Measurements from ENCODE around the gene KRI1.

The KRI1 gene

GRCh38 chr19:10602330-10603083 is 36.7 kb upstream of the KRI1 start:
- no peak for TF ChIP-seq CTCF (IDR thresholded peaks at IDR 0.05)

GRCh38 chr19:10601999-10602329 is 36.2 kb upstream of the KRI1 start:
- no peak for TF ChIP-seq CTCF (IDR thresholded peaks at IDR 0.05)

DNA sequence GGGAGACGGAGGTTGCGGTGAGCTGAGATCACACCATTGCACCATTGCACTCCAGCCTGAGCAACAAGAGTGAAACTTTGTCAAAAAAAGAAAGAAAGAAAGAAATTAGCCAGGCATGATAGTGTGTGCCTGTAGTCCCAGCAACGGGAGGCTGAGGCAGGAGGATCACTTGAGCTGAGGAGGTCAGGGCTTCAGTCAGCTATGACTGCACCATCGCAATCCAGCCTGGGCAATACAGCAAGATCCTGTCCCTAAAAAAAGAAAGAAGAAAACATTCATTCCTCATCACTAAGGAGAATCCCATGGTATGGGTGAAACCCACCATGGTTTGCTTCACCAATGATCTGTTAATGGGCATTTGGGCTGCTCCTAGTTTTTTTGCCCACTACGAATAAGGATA is 34.3 kb upstream of the KRI1 start:
- TF ChIP-seq CTCF (IDR thresholded peaks at IDR 0.05): no peak

GRCh38 chr19:10593820-10594637 is 28.2 kb upstream of the KRI1 start:
- no peak for TF ChIP-seq CTCF (IDR thresholded peaks at IDR 0.05)

GRCh38 chr19:10593148-10593547 is 27.3 kb upstream of the KRI1 start:
- TF ChIP-seq CTCF (IDR thresholded peaks at IDR 0.05): no peak

DNA sequence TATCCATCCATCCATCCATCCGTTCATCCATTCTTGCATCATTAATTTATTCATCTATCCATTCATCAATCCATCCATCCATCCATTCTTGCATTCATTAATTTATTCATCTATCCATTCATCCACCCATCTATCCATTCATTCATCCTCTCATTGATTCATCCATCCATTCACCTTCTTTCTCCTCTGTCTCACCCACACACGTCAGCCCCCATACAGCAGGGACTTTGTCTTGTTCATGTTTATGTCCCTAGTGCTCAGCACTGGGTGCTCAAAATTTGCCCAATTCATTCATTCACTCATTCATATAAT is 22.0 kb upstream of the KRI1 start:
- TF ChIP-seq CTCF (IDR thresholded peaks at IDR 0.05): no peak

DNA sequence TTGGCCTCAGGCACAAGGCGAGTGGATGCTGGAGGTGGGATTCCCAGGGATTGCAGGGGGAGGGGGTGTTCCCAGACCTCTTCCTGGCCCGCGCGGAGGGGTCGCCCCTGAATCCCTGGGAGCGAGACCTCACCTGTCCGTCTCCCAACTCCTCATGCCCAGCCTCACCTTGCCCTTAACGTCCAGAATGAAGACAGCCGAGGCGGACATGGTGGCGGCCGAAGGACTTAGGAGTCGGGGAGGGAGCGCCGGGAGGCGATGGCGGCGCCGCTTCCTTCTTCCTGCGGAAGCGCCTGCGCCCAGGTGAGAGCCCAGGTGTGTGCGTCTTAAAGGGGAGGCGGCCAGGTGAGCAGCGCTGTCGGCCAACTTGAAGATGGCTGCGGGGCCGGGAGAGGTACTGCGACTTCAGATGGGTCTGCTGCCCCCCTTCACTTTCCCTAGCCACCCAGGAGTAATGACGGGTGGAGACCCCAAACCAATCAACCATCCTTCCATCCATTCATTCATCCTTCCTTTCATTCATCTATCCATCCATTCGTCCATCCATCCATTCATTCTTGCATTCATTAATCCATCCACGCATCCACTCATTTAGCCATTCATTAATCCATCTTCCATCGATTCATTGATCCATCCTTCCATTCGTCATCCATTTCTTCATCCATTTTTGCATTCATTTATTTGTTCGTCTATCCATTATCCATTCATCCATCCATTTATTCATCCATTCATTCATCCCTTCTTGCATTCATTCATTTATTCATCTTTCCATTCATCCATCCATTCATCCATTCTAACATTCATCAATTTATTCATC is 21.4 kb upstream of the KRI1 start, which contains the start of gene AP1M2:
TSS of gene AP1M2 (minus strand) at position 291 of the 817 bp plus-strand sequence. CDS start at position 210, 81 bp downstream.
- TF ChIP-seq CTCF (IDR thresholded peaks at IDR 0.05): no peak
